ENCODE data around the gene RNF148.

GRCh38 chr7:122710916-122711315 lies 8.2 kb upstream of the RNF148 start:
- TF ChIP-seq MAX (IDR thresholded peaks at IDR 0.05) (no peak), CTCF (IDR thresholded peaks at IDR 0.05; ENCODE audit: low read depth, low read length, missing input control) (no peak), EGR1 (IDR thresholded peaks at IDR 0.05; ENCODE audit: low read depth in 2 of 2) (no peak), GABPA (IDR thresholded peaks at IDR 0.05 in 1 of 2, conservative IDR thresholded peaks at IDR 0.05 in 1 of 2) (no peak), NR2F2 (IDR thresholded peaks at IDR 0.05) (no peak), RAD21 (IDR thresholded peaks at IDR 0.05) (no peak)

All from liver (tissue), 3 donors.